Body of pancreas (tissue), 4 donors: ENCODE data around the gene LMBR1.

Experiments
- CTCF ChIP-seq, 7 experiments: fragments of 450-650 bp in 4 of 7; fragments of 200-600 bp in 3 of 7; sonication (generic) in 3 of 7; IDR thresholded peaks; one replicate each; pipeline ENCODE4 v1.5.1; 2016 to 2019; ENCODE audit warnings: antibody characterized with exemption in 7 of 7
- POLR2A ChIP-seq, 3 donors: fragments of 450-650 bp; IDR thresholded peaks; one replicate each; pipeline ENCODE4 v1.6.1; 2016; ENCODE audit warnings: antibody characterized with exemption in 3 of 3, mild to moderate bottlenecking in 2 of 3

GRCh38 chr7:156780724-156781455 lies 112.1 kb downstream of the LMBR1 start:
- TF ChIP-seq CTCF (IDR thresholded peaks at IDR 0.05) (no peak), POLR2A (IDR thresholded peaks at IDR 0.05) (no peak)
